Measurements from ENCODE around the gene PLET1.

Gene PLET1

DNA sequence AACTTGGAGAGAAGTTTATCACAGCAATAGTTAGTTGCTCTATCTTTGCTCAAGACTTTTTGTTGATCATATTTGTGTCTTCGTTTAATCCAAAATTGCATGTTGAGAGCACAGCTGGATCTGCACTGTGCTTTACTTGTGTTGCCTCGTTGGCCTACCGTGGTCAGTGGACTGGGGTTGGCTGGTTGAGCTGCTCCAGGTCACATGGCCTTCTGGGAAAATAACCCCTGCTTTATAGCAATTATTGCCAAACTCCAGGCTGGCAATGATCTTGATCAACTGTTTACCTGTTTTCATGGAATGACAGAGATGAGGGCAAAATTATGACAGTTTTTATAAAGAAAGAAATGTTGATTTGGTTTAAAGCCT, 5.7 kb upstream of the PLET1 start:
- no peak for TF ChIP-seq TEAD4 (IDR thresholded peaks at IDR 0.05)
- no peak for TF ChIP-seq TAF1 (IDR thresholded peaks at IDR 0.05; ENCODE audit: low read depth)
- no peak for TF ChIP-seq CREB1 (IDR thresholded peaks at IDR 0.05; ENCODE audit: low read depth)
- TF ChIP-seq, protein P1, sequence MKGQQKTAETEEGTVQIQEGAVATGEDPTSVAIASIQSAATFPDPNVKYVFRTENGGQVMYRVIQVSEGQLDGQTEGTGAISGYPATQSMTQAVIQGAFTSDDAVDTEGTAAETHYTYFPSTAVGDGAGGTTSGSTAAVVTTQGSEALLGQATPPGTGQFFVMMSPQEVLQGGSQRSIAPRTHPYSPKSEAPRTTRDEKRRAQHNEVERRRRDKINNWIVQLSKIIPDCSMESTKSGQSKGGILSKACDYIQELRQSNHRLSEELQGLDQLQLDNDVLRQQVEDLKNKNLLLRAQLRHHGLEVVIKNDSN (IDR thresholded peaks at IDR 0.05): no peak
- TF ChIP-seq YY1 (IDR thresholded peaks at IDR 0.05; ENCODE audit: low read depth): no peak
- TF ChIP-seq, protein P2, sequence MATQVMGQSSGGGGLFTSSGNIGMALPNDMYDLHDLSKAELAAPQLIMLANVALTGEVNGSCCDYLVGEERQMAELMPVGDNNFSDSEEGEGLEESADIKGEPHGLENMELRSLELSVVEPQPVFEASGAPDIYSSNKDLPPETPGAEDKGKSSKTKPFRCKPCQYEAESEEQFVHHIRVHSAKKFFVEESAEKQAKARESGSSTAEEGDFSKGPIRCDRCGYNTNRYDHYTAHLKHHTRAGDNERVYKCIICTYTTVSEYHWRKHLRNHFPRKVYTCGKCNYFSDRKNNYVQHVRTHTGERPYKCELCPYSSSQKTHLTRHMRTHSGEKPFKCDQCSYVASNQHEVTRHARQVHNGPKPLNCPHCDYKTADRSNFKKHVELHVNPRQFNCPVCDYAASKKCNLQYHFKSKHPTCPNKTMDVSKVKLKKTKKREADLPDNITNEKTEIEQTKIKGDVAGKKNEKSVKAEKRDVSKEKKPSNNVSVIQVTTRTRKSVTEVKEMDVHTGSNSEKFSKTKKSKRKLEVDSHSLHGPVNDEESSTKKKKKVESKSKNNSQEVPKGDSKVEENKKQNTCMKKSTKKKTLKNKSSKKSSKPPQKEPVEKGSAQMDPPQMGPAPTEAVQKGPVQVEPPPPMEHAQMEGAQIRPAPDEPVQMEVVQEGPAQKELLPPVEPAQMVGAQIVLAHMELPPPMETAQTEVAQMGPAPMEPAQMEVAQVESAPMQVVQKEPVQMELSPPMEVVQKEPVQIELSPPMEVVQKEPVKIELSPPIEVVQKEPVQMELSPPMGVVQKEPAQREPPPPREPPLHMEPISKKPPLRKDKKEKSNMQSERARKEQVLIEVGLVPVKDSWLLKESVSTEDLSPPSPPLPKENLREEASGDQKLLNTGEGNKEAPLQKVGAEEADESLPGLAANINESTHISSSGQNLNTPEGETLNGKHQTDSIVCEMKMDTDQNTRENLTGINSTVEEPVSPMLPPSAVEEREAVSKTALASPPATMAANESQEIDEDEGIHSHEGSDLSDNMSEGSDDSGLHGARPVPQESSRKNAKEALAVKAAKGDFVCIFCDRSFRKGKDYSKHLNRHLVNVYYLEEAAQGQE (IDR thresholded peaks at IDR 0.05; ENCODE audit: low read depth): no peak
- TF ChIP-seq FOXM1 (IDR thresholded peaks at IDR 0.05; ENCODE audit: borderline replicate concordance, low read depth): no peak
- no peak for TF ChIP-seq EP300 (IDR thresholded peaks at IDR 0.05; ENCODE audit: borderline replicate concordance)
- no peak for TF ChIP-seq RAD21 (IDR thresholded peaks at IDR 0.05; ENCODE audit: low read depth)
- TF ChIP-seq, protein P3, sequence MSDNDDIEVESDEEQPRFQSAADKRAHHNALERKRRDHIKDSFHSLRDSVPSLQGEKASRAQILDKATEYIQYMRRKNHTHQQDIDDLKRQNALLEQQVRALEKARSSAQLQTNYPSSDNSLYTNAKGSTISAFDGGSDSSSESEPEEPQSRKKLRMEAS (IDR thresholded peaks at IDR 0.05): no peak
- TF ChIP-seq CEBPB (IDR thresholded peaks at IDR 0.05): no peak
- TF ChIP-seq ZBTB7A (IDR thresholded peaks at IDR 0.05; ENCODE audit: low read depth): no peak
- TF ChIP-seq NFIC (IDR thresholded peaks at IDR 0.05): no peak
- no peak for TF ChIP-seq EGR1 (IDR thresholded peaks at IDR 0.05)
- no peak for TF ChIP-seq TCF12 (IDR thresholded peaks at IDR 0.05; ENCODE audit: low read depth)

DNA sequence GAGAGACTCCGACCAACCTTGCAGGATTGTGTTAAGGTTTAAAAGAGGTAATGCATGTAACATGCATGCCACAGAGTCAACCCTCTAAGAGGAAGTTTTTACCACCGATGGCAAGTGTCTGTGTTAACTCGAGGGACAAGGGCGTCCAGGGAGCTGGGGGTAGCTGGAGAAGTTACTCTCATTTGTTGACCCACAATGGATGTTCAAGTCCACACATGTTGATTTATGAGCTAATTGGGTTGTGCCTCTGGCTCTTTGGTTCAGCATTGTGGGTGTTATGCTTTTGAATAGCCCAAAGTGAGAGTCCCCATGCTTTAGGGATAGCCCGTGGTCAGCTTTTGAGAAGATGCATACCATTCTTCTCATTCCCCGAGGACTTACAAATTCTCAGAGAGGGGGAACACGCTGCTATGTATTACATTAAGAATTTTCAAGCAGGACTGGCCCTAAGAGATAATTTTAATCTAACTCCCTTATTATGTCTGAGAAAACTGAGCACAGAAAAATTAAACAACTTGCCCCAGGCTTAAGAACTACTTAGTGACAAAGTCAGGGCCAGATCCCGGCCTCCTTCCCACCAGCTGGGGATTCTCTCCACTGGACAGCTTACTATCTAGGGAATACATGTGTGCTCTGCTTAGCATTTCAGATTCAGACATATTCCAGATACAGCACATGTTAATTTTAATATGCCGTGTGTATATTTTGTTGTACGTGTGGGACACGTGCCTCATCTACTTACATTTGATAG, 5.2 kb upstream of the PLET1 start:
- no peak for TF ChIP-seq CREB1 (IDR thresholded peaks at IDR 0.05; ENCODE audit: low read depth)
- TF ChIP-seq NFIC (IDR thresholded peaks at IDR 0.05): no peak
- TF ChIP-seq, protein P1 (IDR thresholded peaks at IDR 0.05): no peak
- TF ChIP-seq, protein P3 (IDR thresholded peaks at IDR 0.05): no peak
- no peak for TF ChIP-seq TAF1 (IDR thresholded peaks at IDR 0.05; ENCODE audit: low read depth)
- TF ChIP-seq TCF12 (IDR thresholded peaks at IDR 0.05; ENCODE audit: low read depth): no peak
- TF ChIP-seq ZBTB7A (IDR thresholded peaks at IDR 0.05; ENCODE audit: low read depth): no peak
- no peak for TF ChIP-seq YY1 (IDR thresholded peaks at IDR 0.05; ENCODE audit: low read depth)
- no peak for TF ChIP-seq FOXM1 (IDR thresholded peaks at IDR 0.05; ENCODE audit: borderline replicate concordance, low read depth)
- TF ChIP-seq CEBPB (IDR thresholded peaks at IDR 0.05): no peak
- TF ChIP-seq, protein P2 (IDR thresholded peaks at IDR 0.05; ENCODE audit: low read depth): no peak

DNA sequence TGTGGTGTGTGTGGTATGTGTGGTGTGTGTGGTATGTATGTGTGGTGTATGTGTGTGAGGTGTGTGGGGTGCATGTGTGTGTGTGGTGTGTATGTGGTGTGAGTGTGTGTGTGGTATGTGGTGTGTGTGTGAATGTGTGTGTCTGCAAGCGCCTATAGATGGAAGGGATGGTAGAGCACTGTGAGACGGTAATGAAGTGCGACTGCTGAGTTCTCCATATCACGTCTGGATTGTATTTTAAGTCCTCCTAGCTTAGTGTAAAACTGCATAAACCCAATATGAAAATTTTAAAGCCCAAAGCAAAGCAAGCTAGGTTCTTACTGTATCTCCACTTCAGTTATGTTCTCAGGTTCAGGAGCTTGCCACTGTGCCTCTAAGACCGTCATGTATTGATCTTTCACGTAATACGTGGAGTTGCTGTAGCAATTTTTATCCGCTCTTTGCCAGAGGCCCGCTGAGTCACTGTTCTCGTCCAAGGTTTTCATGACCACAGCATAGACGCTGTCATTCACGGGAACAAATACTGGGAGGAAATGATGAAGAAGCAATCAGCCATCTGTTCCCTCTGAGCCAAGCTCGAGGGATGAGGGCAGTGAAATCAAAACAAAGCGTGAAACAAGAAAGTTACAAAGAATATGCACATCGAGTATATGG, 5.5 kb downstream of the PLET1 start:
- TF ChIP-seq NFIC (IDR thresholded peaks at IDR 0.05): no peak
- TF ChIP-seq TCF12 (IDR thresholded peaks at IDR 0.05; ENCODE audit: low read depth): no peak
- TF ChIP-seq CREB1 (IDR thresholded peaks at IDR 0.05; ENCODE audit: low read depth): no peak
- no peak for TF ChIP-seq EP300 (IDR thresholded peaks at IDR 0.05; ENCODE audit: borderline replicate concordance)
- no peak for TF ChIP-seq YY1 (IDR thresholded peaks at IDR 0.05; ENCODE audit: low read depth)
- no peak for TF ChIP-seq TEAD4 (IDR thresholded peaks at IDR 0.05)
- no peak for TF ChIP-seq RAD21 (IDR thresholded peaks at IDR 0.05; ENCODE audit: low read depth)
- TF ChIP-seq, protein P2 (IDR thresholded peaks at IDR 0.05; ENCODE audit: low read depth): no peak

DNA sequence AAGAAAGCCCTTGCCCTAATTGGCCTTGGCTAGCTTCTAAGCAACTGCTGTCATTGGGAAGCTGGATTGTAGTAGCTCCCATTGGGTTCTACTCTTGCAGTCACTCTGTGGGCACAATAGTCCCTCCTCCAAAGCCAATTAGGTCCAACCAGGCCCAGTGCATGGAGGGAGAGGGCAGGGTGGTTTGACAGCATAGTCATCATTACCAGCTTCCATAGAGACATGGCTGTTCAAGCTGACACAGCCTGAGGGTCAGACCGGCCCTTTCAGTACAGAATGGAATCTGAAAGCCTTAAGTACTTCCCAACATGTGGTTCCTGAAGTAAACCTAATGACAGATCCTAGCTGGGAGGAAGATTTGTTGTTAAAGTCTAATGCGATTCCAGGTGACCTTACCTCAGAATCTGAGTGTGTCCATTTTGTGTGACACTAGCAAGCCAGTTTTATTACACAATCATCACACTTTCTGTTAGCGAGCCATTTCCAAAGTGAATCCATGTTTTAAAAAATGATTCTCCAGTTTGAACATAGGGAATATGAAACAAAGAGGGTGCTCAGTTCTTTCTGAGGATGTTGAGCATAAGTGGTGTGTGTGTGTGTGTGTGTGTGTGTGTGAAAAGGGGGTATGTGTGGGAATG, 6.9 kb downstream of the PLET1 start:
- TF ChIP-seq RAD21 (IDR thresholded peaks at IDR 0.05; ENCODE audit: low read depth) (no peak), EGR1 (IDR thresholded peaks at IDR 0.05) (no peak), CREB1 (IDR thresholded peaks at IDR 0.05; ENCODE audit: low read depth) (no peak), YY1 (IDR thresholded peaks at IDR 0.05; ENCODE audit: low read depth) (no peak), NFIC (IDR thresholded peaks at IDR 0.05) (no peak), CEBPB (IDR thresholded peaks at IDR 0.05) (no peak), TEAD4 (IDR thresholded peaks at IDR 0.05) (no peak)
- TF ChIP-seq, protein P1 (IDR thresholded peaks at IDR 0.05): no peak
